ENCODE measurements around the gene CHCHD5. TPM values are rescaled to one million over a fixed set of nuclear protein-coding genes. Genes with fewer than 3 reads are reported as not detected.
A peak's percentile ranks its signal among the peaks of the same experiment; 100 is the strongest.

CHCHD5 gene
- total RNA-seq, 2 donors from 2014 or later = 26.3 to 35.4 TPM

DNA sequence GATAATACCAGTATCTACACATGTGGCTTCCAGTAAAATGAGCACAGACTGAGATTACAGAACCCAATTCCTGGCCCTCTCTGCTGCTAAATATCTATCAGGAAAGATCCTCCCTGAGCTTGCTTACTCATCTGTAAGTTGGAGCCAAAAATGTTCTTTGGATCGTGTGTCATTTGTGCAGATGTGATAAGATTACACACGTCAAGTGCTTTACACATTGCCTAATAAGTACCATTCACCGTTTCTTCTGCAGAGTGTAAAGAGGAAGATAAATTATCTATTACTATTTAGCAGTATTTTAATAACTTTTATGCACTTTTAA lies 38.1 kb downstream of the CHCHD5 start:
- no peak overlapping the region for H3K4me3 ChIP-seq
- TF ChIP-seq POLR2AphosphoS5 (IDR thresholded peaks at IDR 0.05) (no peak), POLR2A (IDR thresholded peaks at IDR 0.05) (no peak)
- no peak for DNase-seq (ENCODE audit: low spot score)
- no peaks in the 10 kb centered on the region for H3K27me3 ChIP-seq (replicated peaks; ENCODE audit: insufficient read depth)
- intact Hi-C loops (cut with DNase I) = loop anchor here (10.0 kb wide), 1 partner anchor 332 kb away; no protein-coding TSS in a partner anchor
- H3K9me3 ChIP-seq = no peaks in the 10 kb centered on the region
- H3K27ac ChIP-seq = no peak overlapping the region
- WGBS = 49% methylated on average over 3 of the region's 3 CpGs
- H3K36me3 ChIP-seq = no peaks in the 10 kb centered on the region
- no peaks in the 10 kb centered on the region for H3K4me1 ChIP-seq (replicated peaks)

DNA sequence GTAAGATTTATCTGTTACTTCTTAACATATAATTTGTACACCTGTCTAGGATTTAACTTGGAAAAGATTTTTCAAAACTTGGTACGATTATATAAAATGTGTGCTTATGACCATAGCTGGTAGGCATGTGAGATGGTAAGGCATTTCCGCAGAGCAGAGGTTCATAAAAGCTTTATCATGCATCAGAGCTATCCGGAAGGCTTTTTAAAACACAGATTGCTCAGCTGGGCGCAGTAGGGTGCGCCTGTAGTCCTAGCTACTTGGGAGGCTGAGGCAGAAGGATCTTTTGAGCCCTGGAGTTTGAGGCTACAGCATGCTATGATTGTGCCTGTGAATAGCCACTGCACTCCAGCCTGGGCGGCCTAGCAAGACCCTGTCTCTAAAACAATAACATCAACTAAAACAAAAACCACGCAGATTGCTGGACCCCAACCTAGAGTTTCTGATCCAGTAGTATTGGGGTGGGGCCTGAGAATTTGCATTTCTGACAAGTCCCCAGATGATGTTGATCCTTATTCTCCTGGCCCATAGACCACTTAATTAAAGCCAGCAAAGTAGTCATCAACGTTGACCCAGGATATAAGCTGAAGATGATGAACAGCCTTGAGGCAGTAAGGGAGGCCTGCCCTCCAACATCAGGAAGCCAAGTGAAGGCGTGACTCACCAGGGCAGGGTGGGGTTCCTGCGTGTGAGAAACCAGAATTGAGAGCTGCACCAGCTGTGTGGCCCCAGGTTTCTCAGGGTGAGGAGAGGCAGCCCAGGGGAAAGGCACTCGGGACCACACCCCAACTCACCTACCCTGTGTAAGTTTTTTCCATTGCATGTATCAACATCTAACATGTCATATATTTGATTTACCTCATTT lies 39.7 kb downstream of the CHCHD5 start:
- no peak for TF ChIP-seq POLR2AphosphoS5 (IDR thresholded peaks at IDR 0.05)
- no peak for TF ChIP-seq POLR2A (IDR thresholded peaks at IDR 0.05)
- TF ChIP-seq, protein P1, sequence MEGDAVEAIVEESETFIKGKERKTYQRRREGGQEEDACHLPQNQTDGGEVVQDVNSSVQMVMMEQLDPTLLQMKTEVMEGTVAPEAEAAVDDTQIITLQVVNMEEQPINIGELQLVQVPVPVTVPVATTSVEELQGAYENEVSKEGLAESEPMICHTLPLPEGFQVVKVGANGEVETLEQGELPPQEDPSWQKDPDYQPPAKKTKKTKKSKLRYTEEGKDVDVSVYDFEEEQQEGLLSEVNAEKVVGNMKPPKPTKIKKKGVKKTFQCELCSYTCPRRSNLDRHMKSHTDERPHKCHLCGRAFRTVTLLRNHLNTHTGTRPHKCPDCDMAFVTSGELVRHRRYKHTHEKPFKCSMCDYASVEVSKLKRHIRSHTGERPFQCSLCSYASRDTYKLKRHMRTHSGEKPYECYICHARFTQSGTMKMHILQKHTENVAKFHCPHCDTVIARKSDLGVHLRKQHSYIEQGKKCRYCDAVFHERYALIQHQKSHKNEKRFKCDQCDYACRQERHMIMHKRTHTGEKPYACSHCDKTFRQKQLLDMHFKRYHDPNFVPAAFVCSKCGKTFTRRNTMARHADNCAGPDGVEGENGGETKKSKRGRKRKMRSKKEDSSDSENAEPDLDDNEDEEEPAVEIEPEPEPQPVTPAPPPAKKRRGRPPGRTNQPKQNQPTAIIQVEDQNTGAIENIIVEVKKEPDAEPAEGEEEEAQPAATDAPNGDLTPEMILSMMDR (IDR thresholded peaks at IDR 0.05) = no peak
- no peak for DNase-seq (ENCODE audit: low spot score)
- no peaks in the 10 kb centered on the region for H3K27me3 ChIP-seq (replicated peaks; ENCODE audit: insufficient read depth)
- intact Hi-C loops (cut with DNase I) = loop anchor here (10.0 kb wide), 1 partner anchor 331 kb away; no protein-coding TSS in a partner anchor
- no peak overlapping the region for H3K4me3 ChIP-seq
- H3K27ac ChIP-seq = no peak overlapping the region
- no peaks in the 10 kb centered on the region for H3K36me3 ChIP-seq
- H3K9me3 ChIP-seq = no peaks in the 10 kb centered on the region
- 86% methylated on average over 11 of the region's 11 CpGs for WGBS
- no peaks in the 10 kb centered on the region for H3K4me1 ChIP-seq (replicated peaks)

GRCh38 chr2:112625474-112626114 lies 41.2 kb downstream of the CHCHD5 start:
- TF ChIP-seq, protein P1 (IDR thresholded peaks at IDR 0.05) = no peak
- no peak for TF ChIP-seq POLR2AphosphoS5 (IDR thresholded peaks at IDR 0.05)
- no peak for TF ChIP-seq POLR2A (IDR thresholded peaks at IDR 0.05)
- Histone ChIP-seq H3K36me3 (no peaks in the 10 kb centered on the region), H3K27ac (no peak overlapping the region), H3K4me1 (replicated peaks) (no peaks in the 10 kb centered on the region), H3K9me3 (no peaks in the 10 kb centered on the region), H3K4me3 (no peak overlapping the region), H3K27me3 (replicated peaks; ENCODE audit: insufficient read depth) (no peaks in the 10 kb centered on the region)
- WGBS = 70% methylated on average over 7 of the region's 7 CpGs
- intact Hi-C loops (cut with DNase I) = loop anchor here (1.0 to 10.0 kb wide), 3 partner anchors 62 to 329 kb away; no protein-coding TSS in a partner anchor
- DNase-seq (ENCODE audit: low spot score) = no peak

GRCh38 chr2:112626604-112627059 lies 42.2 kb downstream of the CHCHD5 start:
- DNase-seq (ENCODE audit: low spot score) = peak; percentile 34

More at GRCh38 chr2:112626604-112627059, 42.2 kb downstream of the CHCHD5 start:
- Histone ChIP-seq H3K4me1 (replicated peaks) (no peaks in the 10 kb centered on the region), H3K27me3 (replicated peaks; ENCODE audit: insufficient read depth) (no peaks in the 10 kb centered on the region), H3K9me3 (no peaks in the 10 kb centered on the region), H3K4me3 (no peak overlapping the region), H3K27ac (no peak overlapping the region), H3K36me3 (no peaks in the 10 kb centered on the region)
- intact Hi-C loops (cut with DNase I) = loop anchor here (1.0 to 10.0 kb wide), 3 partner anchors 61 to 328 kb away; no protein-coding TSS in a partner anchor
- no peak for TF ChIP-seq POLR2AphosphoS5 (IDR thresholded peaks at IDR 0.05)
- TF ChIP-seq POLR2A (IDR thresholded peaks at IDR 0.05) = no peak
- TF ChIP-seq, protein P1 (IDR thresholded peaks at IDR 0.05) = peak; percentile 61 to 92 (median 86)
- 4% methylated on average over 7 of the region's 7 CpGs for WGBS
